Measurements from ENCODE around the gene LCN6. TPM values are rescaled to one million over a fixed set of nuclear protein-coding genes. Genes with fewer than 3 reads are reported as not detected.

Gene LCN6
- total and polyA plus RNA-seq, 2 experiments from 2014 or later, result not detected

DNA sequence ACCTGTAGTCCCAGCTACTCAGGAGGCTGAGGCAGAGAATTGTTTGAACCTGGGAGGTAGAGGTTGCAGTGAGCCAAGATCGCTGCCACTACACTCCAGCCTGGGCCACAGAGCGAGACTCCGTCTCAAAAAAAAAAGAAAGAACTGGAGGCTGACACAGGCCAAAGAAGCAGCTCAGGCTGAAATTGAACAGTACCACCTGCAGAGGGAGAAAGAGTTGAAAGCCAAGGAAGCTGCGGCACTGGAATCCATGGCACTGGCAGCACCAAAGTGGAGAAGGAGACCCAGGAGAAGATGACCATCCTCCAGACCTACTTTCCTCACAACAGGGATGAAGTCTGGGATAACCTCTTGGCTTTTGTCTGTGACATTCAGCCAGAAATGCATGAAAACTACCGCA, 31.5 kb upstream of the LCN6 start:
- WGBS (ENCODE audit: low lambda C conversion rate, missing lambda C conversion rate), result 70% methylated on average over 5 of the region's 5 CpGs
- H3K4me1 ChIP-seq (ENCODE audit: insufficient read depth), result peaks cover 36% of the 10 kb centered on the region
- no peak overlapping the region for H3K4me2 ChIP-seq
- TF ChIP-seq, protein P1, sequence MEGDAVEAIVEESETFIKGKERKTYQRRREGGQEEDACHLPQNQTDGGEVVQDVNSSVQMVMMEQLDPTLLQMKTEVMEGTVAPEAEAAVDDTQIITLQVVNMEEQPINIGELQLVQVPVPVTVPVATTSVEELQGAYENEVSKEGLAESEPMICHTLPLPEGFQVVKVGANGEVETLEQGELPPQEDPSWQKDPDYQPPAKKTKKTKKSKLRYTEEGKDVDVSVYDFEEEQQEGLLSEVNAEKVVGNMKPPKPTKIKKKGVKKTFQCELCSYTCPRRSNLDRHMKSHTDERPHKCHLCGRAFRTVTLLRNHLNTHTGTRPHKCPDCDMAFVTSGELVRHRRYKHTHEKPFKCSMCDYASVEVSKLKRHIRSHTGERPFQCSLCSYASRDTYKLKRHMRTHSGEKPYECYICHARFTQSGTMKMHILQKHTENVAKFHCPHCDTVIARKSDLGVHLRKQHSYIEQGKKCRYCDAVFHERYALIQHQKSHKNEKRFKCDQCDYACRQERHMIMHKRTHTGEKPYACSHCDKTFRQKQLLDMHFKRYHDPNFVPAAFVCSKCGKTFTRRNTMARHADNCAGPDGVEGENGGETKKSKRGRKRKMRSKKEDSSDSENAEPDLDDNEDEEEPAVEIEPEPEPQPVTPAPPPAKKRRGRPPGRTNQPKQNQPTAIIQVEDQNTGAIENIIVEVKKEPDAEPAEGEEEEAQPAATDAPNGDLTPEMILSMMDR (IDR thresholded peaks at IDR 0.05; ENCODE audit: poor library complexity), result no peak
- TF ChIP-seq EZH2phosphoT487 (IDR thresholded peaks at IDR 0.05; ENCODE audit: low read depth, severe bottlenecking, unreplicated experiment) (no peak), EZH2 (IDR thresholded peaks at IDR 0.05; ENCODE audit: borderline replicate concordance) (no peak)
- H3K79me2 ChIP-seq, result no peaks in the 10 kb centered on the region
- no peaks in the 10 kb centered on the region for H3K9me2 ChIP-seq (replicated peaks; ENCODE audit: insufficient read depth)
- H3K9me3 ChIP-seq (ENCODE audit: low read depth), result no peaks in the 10 kb centered on the region
- H3K4me3 ChIP-seq, result no peak overlapping the region
- H3K27ac ChIP-seq, result peak overlapping the region; percentile 79
- H2AFZ ChIP-seq, result no peak overlapping the region
- H3K27me3 ChIP-seq, result no peaks in the 10 kb centered on the region
- no peaks in the 10 kb centered on the region for H4K20me1 ChIP-seq (ENCODE audit: insufficient read depth, poor library complexity, severe bottlenecking)
- H3K36me3 ChIP-seq (replicated peaks; ENCODE audit: insufficient read depth, low read depth), result no peaks in the 10 kb centered on the region
- DNase-seq (ENCODE audit: low spot score), result no peak

DNA sequence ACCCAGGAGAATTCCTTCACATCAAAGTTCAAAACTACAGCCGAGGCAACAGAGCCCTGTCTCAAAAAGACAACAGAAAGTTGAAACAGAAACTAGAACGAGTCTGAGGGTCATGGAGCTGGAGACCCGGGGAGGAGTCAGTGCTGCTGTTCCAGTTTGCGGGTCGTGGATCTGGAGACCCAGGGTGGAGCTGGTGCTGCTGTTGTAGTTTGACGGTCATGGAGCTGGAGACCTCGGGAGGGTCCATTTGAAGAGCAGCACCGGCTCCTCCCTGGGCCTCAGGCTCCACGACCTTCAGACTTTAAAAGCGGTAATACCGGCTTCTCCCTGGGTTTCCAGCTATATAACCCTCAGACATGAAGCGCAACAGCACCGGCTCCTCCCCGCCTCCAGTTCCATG, 29.0 kb upstream of the LCN6 start:
- Histone ChIP-seq H3K4me2 (peak overlapping the region; percentile 52), H3K4me1 (ENCODE audit: insufficient read depth) (peaks cover 36% of the 10 kb centered on the region), H3K36me3 (replicated peaks; ENCODE audit: insufficient read depth, low read depth) (no peaks in the 10 kb centered on the region), H3K27ac (peak overlapping the region; percentile 78), H3K9me2 (replicated peaks; ENCODE audit: insufficient read depth) (no peaks in the 10 kb centered on the region), H4K20me1 (ENCODE audit: insufficient read depth, poor library complexity, severe bottlenecking) (no peaks in the 10 kb centered on the region), H3K79me2 (no peaks in the 10 kb centered on the region), H3K27me3 (no peaks in the 10 kb centered on the region), H3K4me3 (no peak overlapping the region), H2AFZ (no peak overlapping the region), H3K9me3 (ENCODE audit: low read depth) (no peaks in the 10 kb centered on the region)
- WGBS (ENCODE audit: low lambda C conversion rate, missing lambda C conversion rate), result 54% methylated on average over 14 of the region's 14 CpGs
- no peak for DNase-seq (ENCODE audit: low spot score)
- TF ChIP-seq, protein P1 (IDR thresholded peaks at IDR 0.05; ENCODE audit: poor library complexity), result no peak
- TF ChIP-seq EZH2 (IDR thresholded peaks at IDR 0.05; ENCODE audit: borderline replicate concordance), result no peak
- TF ChIP-seq EZH2phosphoT487 (IDR thresholded peaks at IDR 0.05; ENCODE audit: low read depth, severe bottlenecking, unreplicated experiment), result no peak

DNA sequence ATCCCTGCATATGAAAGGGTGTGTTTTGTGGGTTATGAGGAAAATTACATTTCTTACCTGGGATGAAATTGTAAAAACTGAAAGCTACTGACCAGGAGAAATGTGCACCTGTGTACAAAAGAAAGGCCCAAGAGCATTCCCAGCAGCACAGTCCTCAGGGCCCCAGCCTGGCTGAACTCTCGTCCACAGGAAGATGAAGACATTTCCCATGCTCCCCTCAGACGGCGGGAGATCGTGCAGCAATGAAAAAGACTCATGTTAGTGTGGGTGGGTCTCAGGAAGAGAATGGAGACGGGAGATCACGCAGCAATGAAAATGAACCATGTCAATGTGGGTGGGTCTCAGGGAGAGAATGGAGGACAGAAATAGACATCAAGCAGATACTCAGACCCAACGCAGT, 28.6 kb upstream of the LCN6 start:
- no peak for DNase-seq (ENCODE audit: low spot score)
- peak overlapping the region; percentile 78 for H3K27ac ChIP-seq
- H3K9me3 ChIP-seq (ENCODE audit: low read depth), result no peaks in the 10 kb centered on the region
- no peak overlapping the region for H2AFZ ChIP-seq
- no peaks in the 10 kb centered on the region for H3K9me2 ChIP-seq (replicated peaks; ENCODE audit: insufficient read depth)
- H3K4me2 ChIP-seq, result peak overlapping the region; percentile 52
- TF ChIP-seq EZH2 (IDR thresholded peaks at IDR 0.05; ENCODE audit: borderline replicate concordance) (no peak), EZH2phosphoT487 (IDR thresholded peaks at IDR 0.05; ENCODE audit: low read depth, severe bottlenecking, unreplicated experiment) (no peak)
- TF ChIP-seq, protein P1 (IDR thresholded peaks at IDR 0.05; ENCODE audit: poor library complexity), result no peak
- no peaks in the 10 kb centered on the region for H3K79me2 ChIP-seq
- no peaks in the 10 kb centered on the region for H4K20me1 ChIP-seq (ENCODE audit: insufficient read depth, poor library complexity, severe bottlenecking)
- WGBS (ENCODE audit: low lambda C conversion rate, missing lambda C conversion rate), result 68% methylated on average over 7 of the region's 7 CpGs
- no peaks in the 10 kb centered on the region for H3K27me3 ChIP-seq
- no peak overlapping the region for H3K4me3 ChIP-seq
- H3K4me1 ChIP-seq (ENCODE audit: insufficient read depth), result peaks cover 36% of the 10 kb centered on the region
- H3K36me3 ChIP-seq (replicated peaks; ENCODE audit: insufficient read depth, low read depth), result no peaks in the 10 kb centered on the region

DNA sequence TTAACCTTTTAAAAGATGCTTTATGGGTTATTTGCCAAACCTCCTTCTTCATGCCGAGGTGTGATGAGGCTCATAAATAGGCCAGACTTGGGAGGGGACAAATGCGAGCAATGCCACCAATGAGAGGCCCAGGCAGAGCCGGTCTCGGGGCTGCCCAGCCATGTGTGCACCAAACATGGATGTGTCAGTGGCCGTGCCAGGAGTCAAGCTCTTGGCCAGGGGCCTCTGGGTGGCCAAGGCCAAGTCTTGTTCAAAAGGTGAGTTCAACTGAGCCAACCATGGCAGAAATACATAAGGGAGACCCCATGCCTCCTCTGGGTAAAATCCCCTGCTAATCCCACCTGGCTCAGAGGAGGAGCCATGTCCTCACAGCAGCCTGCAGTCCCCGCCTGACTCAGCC, 26.9 kb upstream of the LCN6 start:
- 59% methylated on average over 6 of the region's 6 CpGs for WGBS (ENCODE audit: low lambda C conversion rate, missing lambda C conversion rate)
- Histone ChIP-seq H3K36me3 (replicated peaks; ENCODE audit: insufficient read depth, low read depth) (no peaks in the 10 kb centered on the region), H3K27me3 (no peaks in the 10 kb centered on the region), H3K4me3 (no peak overlapping the region), H3K79me2 (no peaks in the 10 kb centered on the region), H4K20me1 (ENCODE audit: insufficient read depth, poor library complexity, severe bottlenecking) (no peaks in the 10 kb centered on the region), H2AFZ (no peak overlapping the region), H3K9me3 (ENCODE audit: low read depth) (no peaks in the 10 kb centered on the region), H3K27ac (no peak overlapping the region), H3K4me2 (no peak overlapping the region), H3K4me1 (ENCODE audit: insufficient read depth) (peaks cover 19% of the 10 kb centered on the region), H3K9me2 (replicated peaks; ENCODE audit: insufficient read depth) (no peaks in the 10 kb centered on the region)
- no peak for DNase-seq (ENCODE audit: low spot score)
- TF ChIP-seq EZH2phosphoT487 (IDR thresholded peaks at IDR 0.05; ENCODE audit: low read depth, severe bottlenecking, unreplicated experiment) (no peak), EZH2 (IDR thresholded peaks at IDR 0.05; ENCODE audit: borderline replicate concordance) (no peak)
- TF ChIP-seq, protein P1 (IDR thresholded peaks at IDR 0.05; ENCODE audit: poor library complexity), result no peak

Data from hepatocyte (in vitro differentiated cells).